CD4-positive, alpha-beta memory T cell (primary cell): Measurements from ENCODE around the gene UNC5A. TPM values are rescaled to one million over a fixed set of nuclear protein-coding genes. Genes with fewer than 3 reads are reported as not detected.
A peak's percentile ranks its signal among the peaks of the same experiment; 100 is the strongest.

Experiments used
- CTCF ChIA-PET: fragments of 350-600 bp; sonication (Branson Sonifier 250); formaldehyde crosslinking; loops from one replicate; lab custom pipeline; 2021; ENCODE audit warnings: inconsistent platforms; ENCODE audit not compliant: partially characterized antibody; lab: Charles Lee
- POLR2A ChIA-PET: fragments of 350-600 bp; sonication (Branson Sonifier 250); formaldehyde crosslinking; loops from one replicate; lab custom pipeline; 2021; ENCODE audit not compliant: partially characterized antibody; lab: Charles Lee
- DNase-seq, 5 donors: peaks; one replicate each; pipeline versions ENCODE4 v3.0.0 to v3.0.0-alpha.2; 2020 to 2022; ENCODE audit warnings: mixed read lengths in 1 of 5
- H3K27ac ChIP-seq: one replicate; pipeline ENCODE4 v1.7.0; 2013; ENCODE audit warnings: low read depth, low read length
- H3K27me3 ChIP-seq: 2 replicates; pipeline ENCODE4 v1.7.0; 2013; ENCODE audit warnings: mild to moderate bottlenecking, low read length, moderate library complexity; ENCODE audit not compliant: insufficient read depth
- H3K36me3 ChIP-seq: 2 replicates; pipeline ENCODE4 v1.7.0; 2013; ENCODE audit warnings: mild to moderate bottlenecking, low read length, moderate library complexity; ENCODE audit not compliant: insufficient read depth
- H3K4me1 ChIP-seq: 2 replicates; pipeline ENCODE4 v1.7.0; 2013; ENCODE audit warnings: mild to moderate bottlenecking, low read length, moderate library complexity; ENCODE audit not compliant: insufficient read depth
- H3K4me3 ChIP-seq, 2 donors: one replicate each; pipeline ENCODE4 v1.7.0; 2013; ENCODE audit warnings: low read length in 2 of 2, mild to moderate bottlenecking in 1 of 2
- H3K9me3 ChIP-seq, 2 donors: one replicate each; pipeline ENCODE4 v1.7.0; 2013; ENCODE audit warnings: low read length in 2 of 2, control low read depth in 1 of 2; ENCODE audit not compliant: control insufficient read depth in 1 of 2
- H3K27ac Mint-ChIP-seq, 7 donors: one replicate each; pipeline ENCODE4 v1.8.0; 2020 to 2021; ENCODE audit warnings: mixed read lengths in 7 of 7, mild to moderate bottlenecking in 6 of 7, inconsistent platforms in 3 of 7, moderate library complexity in 3 of 7
- H3K27me3 Mint-ChIP-seq, 2 donors: one replicate each; pipeline ENCODE4 v1.8.0; 2020 to 2021; ENCODE audit warnings: mixed read lengths in 2 of 2
- H3K36me3 Mint-ChIP-seq, 2 donors: one replicate each; pipeline ENCODE4 v1.8.0; 2020 to 2021; ENCODE audit warnings: mixed read lengths in 2 of 2, inconsistent platforms in 1 of 2, mild to moderate bottlenecking in 1 of 2
- H3K4me1 Mint-ChIP-seq, 4 donors: one replicate each; pipeline ENCODE4 v1.8.0; 2020 to 2021; ENCODE audit warnings: mixed read lengths in 4 of 4, mild to moderate bottlenecking in 1 of 4
- H3K4me3 Mint-ChIP-seq, 8 donors: one replicate each; pipeline ENCODE4 v1.8.0; 2020 to 2021; ENCODE audit warnings: mixed read lengths in 8 of 8, mild to moderate bottlenecking in 7 of 8, moderate library complexity in 6 of 8, inconsistent platforms in 3 of 8
- H3K9me3 Mint-ChIP-seq, 8 donors: one replicate each; pipeline ENCODE4 v1.8.0; 2020 to 2021; ENCODE audit warnings: mixed read lengths in 8 of 8, mild to moderate bottlenecking in 5 of 8, inconsistent platforms in 3 of 8, moderate library complexity in 1 of 8
- intact Hi-C: fragments of 100-400 bp; cut with micrococcal nuclease; formaldehyde crosslinking; loops from one replicate; pipeline ENCODE4 v1.15.1; 2023
- polyA plus RNA-seq, 2 donors: library from polyadenylated mRNA; unstranded; fragments of 300-500 nt; fragmentation: Illumina TruSeq; gene quantifications; one replicate each; pipeline ENCODE4 v1.2.3, GENCODE V29; 2021
- total RNA-seq, 2 experiments: library from RNA; stranded (reverse); gene quantifications; one replicate each; pipeline ENCODE4 v1.2.3, GENCODE V29; 2021

The UNC5A gene
- total and polyA plus RNA-seq, 4 experiments from 2014 or later, result not detected

DNA sequence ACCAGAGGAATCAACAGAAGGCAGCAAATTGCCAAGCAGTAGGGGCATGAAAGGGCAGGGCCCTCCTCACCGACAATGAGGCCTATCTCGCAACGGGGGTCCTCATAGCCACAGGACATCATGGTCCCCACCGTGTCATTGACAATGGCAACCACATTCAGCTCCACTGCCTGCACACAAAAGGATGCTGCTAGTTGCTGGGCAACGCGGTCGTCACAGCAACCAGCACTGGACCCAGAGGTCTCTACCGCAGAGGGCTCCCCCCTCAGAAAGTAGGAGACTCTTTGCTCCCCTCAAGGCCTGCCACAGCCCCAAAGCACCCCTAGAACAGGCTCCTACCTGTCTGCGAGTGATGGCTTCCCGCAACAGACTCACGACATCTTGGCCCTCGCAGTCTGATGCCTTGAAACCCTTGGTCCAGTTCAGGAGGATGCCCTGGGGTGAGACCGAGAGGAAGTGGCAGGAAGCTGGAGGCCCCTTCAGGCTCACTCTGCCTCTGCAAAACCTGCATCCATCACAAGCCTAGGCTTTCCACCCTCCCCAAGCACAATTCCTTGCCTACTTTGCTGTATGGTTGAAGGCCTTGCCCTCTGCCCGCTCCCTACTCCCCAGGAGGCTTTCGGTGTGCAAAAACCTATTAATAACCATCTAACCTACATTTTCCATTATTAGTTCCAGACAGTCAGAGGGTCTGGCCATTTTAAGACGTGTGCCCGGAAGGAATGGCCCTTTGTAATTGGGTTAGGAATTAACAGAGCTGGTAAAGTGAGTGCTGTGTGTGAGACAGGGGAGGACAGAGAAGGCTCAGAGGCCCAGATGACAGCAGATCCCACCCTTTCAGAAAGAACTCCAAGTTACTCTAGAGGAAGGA, 73.6 kb downstream of the UNC5A start:
- Mint-ChIP-seq H3K27ac (no peak overlapping the region), H3K9me3 (no peaks in the 10 kb centered on the region), H3K27me3 (peaks cover 0 to 13% of the 10 kb centered on the region in 2 donors), H3K36me3 (no peaks in the 10 kb centered on the region), H3K4me1 (peaks cover 0 to 5% (median 2%) of the 10 kb centered on the region in 4 donors), H3K4me3 (no peak overlapping the region)
- POLR2A ChIA-PET, result no interaction called here
- intact Hi-C loops, result no loop called here
- no peak overlapping the region for H3K4me3 ChIP-seq
- H3K27ac ChIP-seq, result no peak overlapping the region
- H3K36me3 ChIP-seq, result no peaks in the 10 kb centered on the region
- CTCF ChIA-PET, result no interaction called here
- DNase-seq, result no peak
- H3K4me1 ChIP-seq, result no peaks in the 10 kb centered on the region
- H3K9me3 ChIP-seq, result no peaks in the 10 kb centered on the region
- no peaks in the 10 kb centered on the region for H3K27me3 ChIP-seq

DNA sequence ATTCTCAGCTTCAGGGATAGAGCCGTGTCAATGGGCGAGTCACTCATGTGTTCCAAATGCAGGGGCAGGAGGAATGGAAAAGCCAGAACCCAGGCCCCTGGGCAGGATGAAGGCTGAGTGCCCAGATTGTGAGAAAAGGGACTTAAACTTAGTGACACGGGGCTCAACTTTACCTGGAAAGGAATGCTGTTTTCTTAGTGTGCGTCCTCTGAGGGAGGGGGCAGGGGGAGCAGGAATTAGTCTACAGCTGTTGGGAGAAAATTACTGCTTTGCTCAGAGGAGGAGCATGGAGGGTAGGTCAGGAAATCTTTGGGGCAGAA, 74.2 kb downstream of the UNC5A start:
- Histone ChIP-seq H3K4me3 (no peak overlapping the region), H3K9me3 (no peaks in the 10 kb centered on the region), H3K36me3 (no peaks in the 10 kb centered on the region), H3K27me3 (no peaks in the 10 kb centered on the region), H3K27ac (no peak overlapping the region), H3K4me1 (no peaks in the 10 kb centered on the region)
- ChIA-PET POLR2A (no interaction called here), CTCF (no interaction called here)
- intact Hi-C loops, result no loop called here
- Mint-ChIP-seq H3K36me3 (no peaks in the 10 kb centered on the region), H3K4me1 (peaks cover 0 to 5% (median 2%) of the 10 kb centered on the region in 4 donors), H3K27ac (peak overlapping the region in 1 of 7 donors; percentile 38), H3K27me3 (peaks cover 0 to 12% of the 10 kb centered on the region in 2 donors), H3K9me3 (no peaks in the 10 kb centered on the region), H3K4me3 (no peak overlapping the region)
- DNase-seq, result no peak

DNA sequence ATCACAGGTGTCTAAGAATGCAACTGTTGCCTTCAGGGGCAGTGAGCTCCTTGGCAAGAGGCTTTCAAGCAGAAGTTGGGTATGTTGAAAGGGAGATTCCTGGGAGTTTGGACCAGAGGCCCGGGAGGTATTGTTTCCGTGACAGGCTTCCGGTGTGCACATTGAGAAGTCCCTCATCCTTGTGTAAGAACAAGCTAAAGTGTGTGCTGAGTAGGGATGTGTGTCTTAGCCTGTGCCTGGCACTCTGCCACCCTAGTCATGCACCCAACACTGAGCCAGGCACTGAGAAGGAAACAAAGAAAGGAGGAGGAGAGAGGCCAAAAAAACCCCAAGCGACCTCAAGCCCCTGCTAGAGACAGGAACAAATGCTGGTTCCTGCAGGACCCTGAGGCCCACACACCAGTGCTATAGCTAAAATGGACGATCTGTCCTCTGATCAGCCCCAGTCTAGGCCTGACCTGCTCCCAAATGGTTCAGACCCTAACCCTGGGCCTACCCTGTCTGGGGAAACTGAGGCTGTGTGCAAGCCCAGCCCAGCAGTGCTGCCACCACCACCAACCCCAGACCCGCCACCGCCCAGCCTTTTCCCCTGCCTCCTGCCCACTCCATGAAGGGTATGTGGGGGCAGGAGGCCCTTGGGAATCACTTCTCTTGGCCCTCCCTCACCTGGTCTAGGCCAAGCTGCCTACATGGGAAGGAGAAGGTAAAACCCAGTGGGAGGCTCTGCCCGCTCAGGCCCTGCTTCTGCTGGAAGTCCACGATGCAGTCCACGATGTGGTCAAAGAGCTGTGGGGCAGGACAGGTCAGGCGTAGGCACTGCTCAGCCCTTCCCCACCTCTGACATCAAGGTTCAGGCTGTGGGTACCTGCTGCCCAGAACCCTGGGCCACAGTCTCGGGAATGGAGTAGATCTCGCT, 76.2 kb downstream of the UNC5A start:
- H3K36me3 ChIP-seq, result no peaks in the 10 kb centered on the region
- H3K9me3 ChIP-seq, result no peaks in the 10 kb centered on the region
- H3K4me3 Mint-ChIP-seq, result no peak overlapping the region
- no peaks in the 10 kb centered on the region for H3K9me3 Mint-ChIP-seq
- intact Hi-C loops, result no loop called here
- H3K27me3 ChIP-seq, result no peaks in the 10 kb centered on the region
- no peak overlapping the region for H3K27ac ChIP-seq
- peaks cover 1 to 7% of the 10 kb centered on the region in 2 donors for H3K27me3 Mint-ChIP-seq
- no peak for DNase-seq
- H3K4me1 Mint-ChIP-seq, result peaks cover 0 to 5% (median 2%) of the 10 kb centered on the region in 4 donors
- ChIA-PET POLR2A (no interaction called here), CTCF (no interaction called here)
- no peak overlapping the region for H3K4me3 ChIP-seq
- H3K36me3 Mint-ChIP-seq, result no peaks in the 10 kb centered on the region
- no peak overlapping the region for H3K27ac Mint-ChIP-seq
- H3K4me1 ChIP-seq, result no peaks in the 10 kb centered on the region

DNA sequence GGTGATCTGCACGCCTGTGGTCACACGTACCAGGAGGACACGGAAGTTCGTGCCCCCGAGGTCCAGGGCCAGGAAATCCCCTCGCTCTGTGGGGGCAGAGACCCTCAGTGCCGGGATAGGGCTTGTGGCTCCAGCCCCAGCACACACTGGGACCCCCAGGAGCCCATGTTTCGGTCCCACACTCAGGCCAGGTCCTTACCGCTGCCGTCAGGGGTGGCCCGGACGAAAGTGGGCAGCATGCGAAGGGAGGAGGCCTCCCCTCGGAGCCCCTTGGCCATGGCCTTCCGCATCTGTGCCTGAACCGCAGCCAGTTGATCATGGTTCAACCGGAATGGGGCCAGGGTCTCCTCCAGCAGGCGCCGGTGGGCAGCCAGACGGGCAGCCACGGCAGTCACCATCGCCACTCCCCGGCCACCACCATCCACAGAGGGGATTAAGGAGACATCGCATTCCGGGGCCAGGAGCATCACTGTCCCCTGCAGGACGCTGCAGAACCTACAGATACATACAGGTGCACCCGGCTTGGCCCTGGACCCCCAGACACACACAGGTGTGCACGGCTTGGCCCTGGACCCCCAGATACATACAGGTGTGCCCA, 77.0 kb downstream of the UNC5A start:
- Mint-ChIP-seq H3K36me3 (no peaks in the 10 kb centered on the region), H3K27ac (no peak overlapping the region), H3K4me1 (peaks cover 0 to 5% (median 2%) of the 10 kb centered on the region in 4 donors), H3K4me3 (no peak overlapping the region), H3K27me3 (peaks cover 5% of the 10 kb centered on the region in 2 donors), H3K9me3 (no peaks in the 10 kb centered on the region)
- H3K27ac ChIP-seq, result no peak overlapping the region
- intact Hi-C loops, result no loop called here
- no peaks in the 10 kb centered on the region for H3K27me3 ChIP-seq
- CTCF ChIA-PET, result no interaction called here
- no peaks in the 10 kb centered on the region for H3K9me3 ChIP-seq
- no peaks in the 10 kb centered on the region for H3K4me1 ChIP-seq
- no peak overlapping the region for H3K4me3 ChIP-seq
- DNase-seq, result no peak
- POLR2A ChIA-PET, result no interaction called here
- H3K36me3 ChIP-seq, result no peaks in the 10 kb centered on the region

DNA sequence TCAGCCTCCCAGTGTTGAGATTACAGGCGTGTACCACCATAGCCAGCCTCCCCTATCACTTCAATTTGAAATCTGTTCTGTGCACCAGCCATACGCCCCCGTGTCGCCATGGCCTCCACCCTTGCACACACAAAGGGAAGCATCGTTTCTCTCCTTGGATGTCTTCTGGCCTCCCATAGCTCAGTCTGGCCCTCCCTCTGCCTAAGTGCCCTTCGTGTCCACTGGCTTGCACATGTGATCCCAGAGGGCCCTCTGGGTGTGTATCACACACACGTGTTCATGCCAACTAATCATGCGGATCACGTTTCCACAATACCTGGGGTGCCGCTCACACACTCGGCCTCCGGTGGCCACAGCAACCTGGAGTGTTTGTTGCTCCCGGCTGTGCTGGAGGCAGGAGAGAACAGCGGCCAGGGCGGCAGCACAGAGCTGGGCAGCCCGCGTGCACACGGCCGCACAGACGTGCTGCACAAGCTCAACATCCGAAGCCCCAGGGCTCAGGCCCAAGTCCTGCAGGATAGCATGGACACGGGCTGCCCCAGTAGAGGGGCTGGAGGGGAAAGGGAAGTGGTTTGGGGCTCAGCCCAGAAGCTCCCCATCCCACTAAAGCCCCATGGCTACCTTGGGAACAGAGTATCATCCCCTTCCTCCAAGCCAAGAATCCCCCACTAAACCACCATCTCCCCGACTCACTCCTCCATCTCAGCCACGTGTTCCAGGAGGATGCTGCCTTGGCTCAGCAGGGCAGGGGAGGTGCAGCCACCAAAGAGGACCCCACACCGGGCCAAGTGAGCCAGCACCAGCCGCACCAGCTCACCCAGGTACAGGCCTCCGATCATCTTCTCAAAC, 77.9 kb downstream of the UNC5A start:
- POLR2A ChIA-PET, result no interaction called here
- H3K4me3 Mint-ChIP-seq, result no peak overlapping the region
- Histone ChIP-seq H3K4me1 (no peaks in the 10 kb centered on the region), H3K9me3 (no peaks in the 10 kb centered on the region), H3K27ac (no peak overlapping the region), H3K36me3 (no peaks in the 10 kb centered on the region), H3K4me3 (no peak overlapping the region), H3K27me3 (no peaks in the 10 kb centered on the region)
- no peaks in the 10 kb centered on the region for H3K36me3 Mint-ChIP-seq
- no peaks in the 10 kb centered on the region for H3K9me3 Mint-ChIP-seq
- CTCF ChIA-PET, result no interaction called here
- H3K27me3 Mint-ChIP-seq, result peaks cover under 1 to 5% of the 10 kb centered on the region in 2 donors
- intact Hi-C loops, result no loop called here
- no peak for DNase-seq
- H3K4me1 Mint-ChIP-seq, result peaks cover 0 to 5% (median 2%) of the 10 kb centered on the region in 4 donors
- H3K27ac Mint-ChIP-seq, result peak overlapping the region in 1 of 7 donors; percentile 73

DNA sequence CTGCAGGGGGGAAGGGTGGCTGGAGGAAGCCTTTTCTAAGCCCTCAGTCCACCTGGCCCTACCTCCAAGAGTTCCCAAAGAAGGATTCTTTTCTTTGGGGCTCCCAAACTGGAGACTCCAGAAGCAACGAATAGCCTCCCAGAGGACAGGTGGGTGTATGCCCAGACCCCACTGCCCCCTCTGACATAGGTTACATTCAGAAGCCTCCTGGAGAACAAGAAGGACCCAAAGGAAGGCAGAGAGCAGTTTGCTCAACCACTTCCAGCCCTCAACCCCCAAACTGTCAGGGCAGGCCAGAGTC, 78.5 kb downstream of the UNC5A start:
- Histone ChIP-seq H3K9me3 (no peaks in the 10 kb centered on the region), H3K4me3 (no peak overlapping the region), H3K27me3 (no peaks in the 10 kb centered on the region), H3K36me3 (no peaks in the 10 kb centered on the region), H3K4me1 (no peaks in the 10 kb centered on the region), H3K27ac (no peak overlapping the region)
- Mint-ChIP-seq H3K4me3 (no peak overlapping the region), H3K27ac (no peak overlapping the region), H3K36me3 (no peaks in the 10 kb centered on the region), H3K27me3 (peaks cover 0 to 5% of the 10 kb centered on the region in 2 donors), H3K9me3 (no peaks in the 10 kb centered on the region), H3K4me1 (peaks cover 0 to 5% (median 2%) of the 10 kb centered on the region in 4 donors)
- intact Hi-C loops, result no loop called here
- DNase-seq, result no peak
- ChIA-PET CTCF (no interaction called here), POLR2A (no interaction called here)
